ENCODE measurements around the gene LCN15.
"Not testable (repeated sequence)": the region's sequence is repeated elsewhere in the genome, so short reads cannot be mapped to it uniquely, and the experiment has no call there.

LCN15 gene

DNA sequence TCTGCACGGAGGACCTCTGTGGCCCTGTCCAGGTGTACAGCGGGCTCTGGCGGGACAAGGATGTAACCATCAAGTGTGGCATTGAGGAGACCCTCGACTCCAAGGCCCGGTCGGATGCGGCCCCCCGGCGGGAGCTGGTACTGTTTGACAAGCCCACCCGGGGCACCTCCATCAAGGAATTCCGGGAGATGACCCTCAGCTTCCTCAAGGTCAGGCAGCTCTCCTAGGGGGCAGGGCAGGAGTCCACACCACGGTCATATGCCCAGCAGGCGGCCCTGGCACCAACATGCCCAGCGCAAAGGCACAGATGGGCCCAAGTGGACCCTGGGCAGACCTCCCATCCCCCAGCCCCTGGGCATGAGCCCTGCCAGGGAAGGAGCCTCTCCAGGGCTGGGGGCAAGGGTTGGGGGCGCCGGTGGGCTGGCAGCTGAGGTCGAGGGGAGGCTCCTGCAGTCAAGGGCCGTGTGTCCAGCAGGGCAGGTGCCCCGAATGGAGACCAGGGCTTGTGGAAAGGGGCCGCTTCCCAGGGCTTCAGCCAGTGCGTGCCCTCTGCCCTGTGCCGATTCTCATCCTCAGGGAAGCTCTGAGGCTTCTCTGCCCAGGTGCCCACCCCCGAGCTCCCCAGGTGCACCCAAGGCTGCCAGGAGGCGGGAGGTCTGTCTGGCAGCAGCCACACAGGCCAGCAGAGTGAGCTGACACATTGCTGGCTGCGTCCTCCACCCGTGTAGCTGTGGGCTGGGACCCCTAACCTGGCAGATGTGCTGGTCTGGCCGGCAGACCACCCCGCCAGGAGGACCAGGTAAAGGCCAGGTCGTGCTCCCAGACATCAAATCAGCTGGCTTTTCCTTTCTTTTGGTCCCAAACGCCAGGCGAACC is 42.0 kb downstream of the LCN15 start:
- no peak for DNase-seq (ENCODE audit: low read depth in 2 of 2)

DNA sequence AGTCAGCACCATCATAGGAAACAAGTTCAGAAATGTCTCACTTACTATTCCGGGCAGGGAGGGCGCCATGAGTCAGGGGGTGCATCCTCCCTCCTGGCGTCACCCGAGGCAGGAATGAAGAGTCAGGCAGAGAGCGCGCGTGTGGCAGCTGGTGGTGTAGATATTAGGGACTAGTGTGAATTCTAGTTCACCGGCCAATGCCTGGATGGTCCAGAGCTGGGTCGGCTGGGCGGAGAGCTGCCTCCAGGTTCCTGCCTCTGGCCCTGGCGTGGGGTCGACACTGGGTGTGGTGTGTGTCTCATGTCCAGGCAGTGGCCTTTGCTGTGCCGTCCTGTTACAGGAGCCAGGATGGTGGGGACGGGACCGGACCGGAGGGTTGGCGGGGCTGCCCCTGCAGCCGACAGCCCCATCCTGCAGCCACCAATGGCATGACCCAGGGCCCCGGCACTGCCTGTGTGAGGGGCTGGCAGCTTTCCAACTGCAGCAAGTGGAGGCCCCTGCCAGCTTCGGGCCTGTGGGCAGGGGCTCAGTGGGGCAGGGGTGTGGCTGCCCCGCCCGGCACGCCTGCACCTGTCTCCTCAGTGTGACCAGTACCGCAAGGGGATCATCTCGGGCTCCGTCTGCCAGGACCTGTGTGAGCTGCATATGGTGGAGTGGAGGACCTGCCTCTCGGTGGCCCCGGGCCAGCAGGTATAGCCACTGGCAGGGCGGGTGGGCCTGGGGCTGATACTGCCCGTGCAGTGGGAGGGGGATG is 42.8 kb downstream of the LCN15 start:
- DNase-seq (ENCODE audit: low read depth in 2 of 2) = no peak

DNA sequence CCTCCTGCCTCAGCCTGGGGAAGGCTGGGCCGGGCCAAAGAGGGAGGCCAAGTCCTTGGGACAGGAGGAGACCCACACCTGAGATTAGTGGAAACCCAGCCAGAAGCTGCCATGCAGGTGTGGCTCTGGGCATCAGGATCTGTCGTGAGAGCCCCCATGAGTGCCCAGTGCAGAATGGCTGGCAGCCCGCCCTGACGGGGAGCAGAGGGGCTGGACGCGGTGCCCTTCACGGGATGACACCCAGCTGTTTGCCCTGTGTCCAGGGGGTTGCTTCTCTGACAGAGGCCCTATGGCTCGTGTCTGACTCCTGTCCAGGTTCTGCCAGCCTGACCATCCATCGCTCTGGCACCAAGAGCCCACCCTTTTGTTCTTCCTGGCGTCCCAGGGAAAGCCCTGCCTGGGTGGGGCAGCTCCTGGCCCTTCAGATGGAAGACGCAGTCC is 43.4 kb downstream of the LCN15 start:
- no peak for DNase-seq (ENCODE audit: low read depth in 2 of 2)

DNA sequence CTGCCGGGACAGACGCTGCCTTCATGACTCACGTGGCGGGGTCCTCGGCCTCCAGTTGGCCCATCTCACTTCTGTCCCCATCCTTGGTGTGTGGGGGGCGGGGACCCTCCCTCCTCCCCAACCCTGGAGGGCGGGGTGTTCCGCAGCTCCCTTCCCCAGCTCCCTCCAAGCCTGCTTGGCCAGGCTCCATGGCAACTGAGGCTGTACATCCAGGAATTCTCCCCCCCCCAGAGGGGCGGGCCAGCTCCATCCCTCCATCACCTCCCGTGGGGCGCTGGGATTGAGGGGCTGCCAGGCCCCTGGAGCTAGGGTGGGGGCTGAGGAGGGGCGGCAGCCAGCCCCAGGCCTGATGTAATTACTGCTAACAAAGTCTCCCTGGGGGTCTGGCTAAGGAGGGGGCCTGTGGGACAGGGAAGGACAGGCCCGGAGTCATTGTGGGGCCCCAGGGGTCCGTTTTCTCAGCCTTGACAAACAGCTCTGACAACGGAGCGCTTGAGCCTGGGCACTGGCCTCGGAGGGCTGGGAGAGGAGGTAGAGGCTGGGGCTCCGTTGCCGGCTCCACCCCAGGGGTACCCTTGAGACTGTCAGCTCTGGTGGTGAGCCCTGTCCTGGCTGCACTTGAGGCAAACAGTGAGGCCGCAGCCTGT is 43.9 kb downstream of the LCN15 start:
- no peak for DNase-seq (ENCODE audit: low read depth in 2 of 2)

DNA sequence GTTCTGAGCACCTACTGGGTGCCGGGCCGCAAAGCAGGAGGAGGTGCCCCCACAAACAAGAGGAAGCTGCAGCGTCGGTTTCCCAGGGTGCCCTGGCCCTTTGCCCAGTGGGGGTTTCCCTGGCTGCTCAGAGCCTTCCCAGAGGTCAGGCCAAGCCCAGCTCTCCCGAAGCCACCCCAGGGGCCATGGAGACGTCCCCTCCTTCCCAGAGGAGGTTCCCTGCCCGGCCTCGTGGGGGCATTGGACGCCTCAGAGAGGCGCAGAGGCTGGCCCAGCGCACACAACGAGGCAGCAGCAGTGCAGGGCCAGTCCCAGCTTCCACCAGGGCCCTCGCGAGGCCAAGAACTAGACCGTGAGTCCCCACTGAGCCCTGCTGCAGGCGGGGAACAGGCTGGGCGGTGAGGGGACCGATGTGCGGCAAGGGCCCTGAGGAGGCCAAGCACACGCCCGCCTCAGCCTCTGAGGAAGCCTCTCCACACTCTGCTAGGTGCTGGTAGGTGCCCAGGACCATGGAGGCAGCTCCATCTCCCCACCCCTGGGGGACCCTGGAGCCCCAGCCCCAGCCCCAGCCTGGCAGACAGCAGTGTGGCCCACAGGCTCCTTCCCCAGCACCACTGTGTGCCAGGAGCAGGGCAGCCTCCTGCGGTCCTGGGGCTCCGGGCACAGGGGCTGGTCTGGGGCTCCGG is 45.0 kb downstream of the LCN15 start:
- DNase-seq (ENCODE audit: low read depth in 2 of 2) = no peak

DNA sequence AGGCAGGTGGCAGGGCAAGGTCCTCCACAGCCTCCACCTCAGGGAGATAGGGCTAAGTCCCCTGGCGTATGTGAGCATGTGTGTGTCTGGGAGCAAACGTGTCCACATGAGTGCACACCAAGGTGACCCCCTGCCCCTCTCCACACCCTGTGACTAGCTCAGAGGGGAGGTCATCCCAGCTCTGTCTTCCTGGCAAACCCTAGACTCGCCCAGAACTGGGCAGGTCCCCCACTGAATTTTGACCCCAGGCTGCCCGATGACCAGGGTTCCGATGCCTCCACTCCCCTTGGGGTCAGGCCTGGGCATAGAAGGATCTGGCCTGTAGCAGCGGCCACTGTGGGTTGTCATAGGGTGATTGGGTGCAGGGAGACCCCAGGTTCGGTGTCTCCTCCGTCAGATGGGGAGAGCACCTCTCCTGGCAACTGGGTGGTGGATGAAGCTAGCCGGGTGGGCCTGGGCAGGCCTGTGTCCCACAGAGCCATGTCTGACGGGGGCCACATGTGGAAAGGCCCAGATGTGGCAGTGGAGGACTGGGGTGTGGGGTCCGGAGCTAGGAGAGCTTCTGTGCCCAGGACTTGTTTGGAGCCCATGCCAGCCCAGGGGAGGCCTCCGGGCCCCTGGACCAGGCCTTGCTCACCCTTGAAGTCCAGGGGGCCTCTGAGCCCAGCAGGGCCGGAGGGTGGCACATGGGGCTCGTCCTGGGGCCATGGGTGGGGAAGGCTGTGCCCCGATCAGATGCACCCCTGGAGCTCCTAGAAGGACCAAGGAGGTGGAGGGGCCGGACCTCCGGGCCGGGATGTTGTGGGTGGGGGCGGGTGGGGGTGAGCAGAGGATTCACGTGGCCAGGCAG is 45.7 kb downstream of the LCN15 start:
- no peak for DNase-seq (ENCODE audit: low read depth in 2 of 2)

DNA sequence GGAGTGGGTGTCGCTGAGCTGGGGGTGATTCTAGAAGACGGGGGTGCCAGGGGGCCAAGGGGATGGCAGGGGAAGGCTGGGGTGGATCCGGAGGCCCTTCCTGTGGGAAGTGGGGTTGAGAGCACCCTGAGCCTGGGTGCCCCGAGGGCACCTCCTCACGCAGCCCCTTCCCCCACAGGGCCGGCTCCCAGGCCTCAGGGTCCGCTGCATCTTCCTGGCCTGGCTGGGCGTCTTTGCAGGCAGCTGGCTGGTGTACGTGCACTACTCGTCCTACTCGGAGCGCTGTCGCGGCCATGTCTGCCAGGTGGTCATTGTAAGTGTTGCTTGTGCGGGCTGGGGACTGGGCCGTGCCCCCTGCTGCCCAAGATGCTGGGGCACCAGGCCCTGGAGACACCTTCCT is 46.9 kb downstream of the LCN15 start:
- DNase-seq (ENCODE audit: low read depth in 2 of 2) = no peak

DNA sequence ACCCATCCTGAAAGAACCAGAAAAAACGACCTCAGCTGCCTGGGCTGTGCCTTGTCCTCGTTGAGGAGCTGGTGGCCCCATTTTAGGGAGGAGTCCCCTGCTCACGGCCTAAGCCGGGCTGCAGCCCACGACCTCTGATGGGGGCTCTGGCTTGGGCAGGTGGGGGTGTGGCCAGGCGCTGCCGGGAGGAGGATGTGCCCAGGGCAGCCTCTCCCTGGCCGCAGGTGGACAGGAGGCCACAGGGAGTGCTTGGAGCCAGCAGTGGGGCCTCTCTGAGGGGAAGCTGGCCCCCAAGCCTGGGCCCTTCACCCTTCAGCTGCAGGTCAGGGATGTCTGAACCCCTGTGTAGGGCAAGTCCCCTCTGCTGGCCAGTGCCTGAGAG is 49.4 kb downstream of the LCN15 start:
- DNase-seq (ENCODE audit: low read depth in 2 of 2) = no peak

DNA sequence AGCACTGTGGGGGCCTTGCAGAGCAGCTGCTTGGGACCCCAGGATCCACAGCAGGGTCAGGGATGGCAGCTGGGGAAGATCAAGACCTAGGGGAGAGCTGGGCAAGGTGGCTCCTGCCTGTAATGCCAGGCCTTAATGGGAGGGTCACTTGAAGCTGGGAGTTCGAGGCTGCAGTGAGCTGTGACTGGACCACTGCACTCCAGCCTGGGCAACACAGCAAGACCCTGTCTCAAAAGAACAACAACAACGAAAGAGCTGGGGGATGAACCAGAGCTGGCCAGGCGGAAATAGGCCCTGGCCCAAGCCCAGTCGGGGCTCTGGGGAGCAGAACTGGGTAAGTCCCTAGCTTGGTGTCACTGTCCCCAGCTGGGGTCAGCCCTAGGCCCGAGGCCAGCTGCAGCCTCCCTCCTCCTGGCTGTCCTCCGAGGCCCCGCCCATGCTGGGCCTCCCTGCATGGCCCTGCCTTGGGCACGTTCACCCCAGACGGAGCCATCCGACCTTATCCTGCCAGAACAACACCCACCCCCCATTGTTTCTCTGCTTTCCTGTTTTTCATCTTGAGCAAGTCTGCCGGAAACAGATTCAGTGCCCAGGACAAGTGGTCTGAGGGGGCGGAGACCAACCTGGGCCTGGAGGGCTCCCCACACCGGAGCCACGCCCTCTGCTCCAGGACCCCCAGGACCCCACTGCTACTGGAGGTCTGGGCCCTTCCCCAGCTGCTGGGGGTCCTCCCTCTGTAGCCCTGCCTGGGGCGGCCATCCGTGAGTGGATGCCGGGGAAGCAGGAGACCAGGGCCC is 50.0 kb downstream of the LCN15 start:
- no peak for DNase-seq (ENCODE audit: low read depth in 2 of 2)

DNA sequence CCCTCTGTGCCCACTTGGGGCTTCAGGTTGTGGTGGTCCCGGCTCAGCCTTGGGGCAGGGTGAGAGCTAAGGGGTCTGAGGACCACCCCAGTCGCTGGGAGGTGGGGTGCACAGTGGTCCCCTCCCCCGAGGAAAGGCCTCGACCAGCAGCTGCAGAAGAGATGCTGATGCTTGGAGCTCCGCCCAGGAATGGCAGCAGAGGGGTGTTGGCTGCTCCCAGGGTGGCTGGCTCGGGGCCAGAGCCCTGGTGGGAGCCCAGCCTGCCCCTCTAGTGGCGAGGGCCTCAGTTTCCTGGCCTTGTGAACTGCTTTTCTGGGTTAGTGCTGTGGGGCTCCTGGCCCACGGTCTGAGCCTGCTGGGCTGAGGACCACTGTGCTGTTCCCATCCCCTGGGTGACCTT is 50.8 kb downstream of the LCN15 start:
- no peak for DNase-seq (ENCODE audit: low read depth in 2 of 2)

DNA sequence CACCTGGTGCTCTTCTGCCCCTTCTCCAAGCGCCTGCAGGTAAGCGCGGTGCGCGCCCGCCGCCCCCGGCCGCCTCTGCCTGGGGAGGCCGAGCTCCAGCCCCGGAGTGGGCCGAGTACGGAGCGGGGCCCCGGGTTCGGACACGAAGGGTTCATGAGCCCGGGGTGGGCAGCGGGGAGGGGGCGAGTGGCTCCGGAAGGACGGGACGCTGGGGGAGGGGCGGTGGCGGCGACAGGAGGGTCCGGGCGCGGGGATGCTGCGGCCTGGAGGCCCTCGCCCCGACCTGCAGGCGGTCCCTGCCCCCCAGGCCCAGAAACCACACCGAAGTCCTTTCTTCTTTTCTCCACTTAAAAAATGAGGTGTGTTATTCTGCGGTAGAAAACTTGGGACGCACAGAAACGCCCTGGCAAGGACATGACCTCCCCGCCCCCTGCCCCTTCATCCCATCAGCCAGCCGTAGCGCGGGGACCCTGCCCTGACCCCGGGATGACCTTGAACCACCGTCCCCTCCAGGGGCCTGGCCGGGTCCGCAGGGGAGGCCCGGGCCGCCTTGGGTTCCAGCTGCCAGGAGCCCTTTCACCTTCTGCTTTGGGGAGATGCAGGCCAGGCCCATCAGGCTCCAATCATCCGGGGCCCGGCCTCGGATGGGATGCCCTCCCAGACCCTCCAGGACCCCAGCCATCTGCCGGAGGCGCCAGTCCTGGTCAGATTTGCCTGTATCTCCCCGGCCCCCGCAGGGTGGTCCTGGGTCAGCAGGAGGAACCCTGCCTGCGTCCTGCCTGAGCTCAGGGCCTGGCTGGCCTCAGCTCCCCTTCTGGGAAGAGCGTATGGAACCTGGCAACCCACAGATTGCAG is 51.4 kb downstream of the LCN15 start:
- no peak for DNase-seq (ENCODE audit: low read depth in 2 of 2)

DNA sequence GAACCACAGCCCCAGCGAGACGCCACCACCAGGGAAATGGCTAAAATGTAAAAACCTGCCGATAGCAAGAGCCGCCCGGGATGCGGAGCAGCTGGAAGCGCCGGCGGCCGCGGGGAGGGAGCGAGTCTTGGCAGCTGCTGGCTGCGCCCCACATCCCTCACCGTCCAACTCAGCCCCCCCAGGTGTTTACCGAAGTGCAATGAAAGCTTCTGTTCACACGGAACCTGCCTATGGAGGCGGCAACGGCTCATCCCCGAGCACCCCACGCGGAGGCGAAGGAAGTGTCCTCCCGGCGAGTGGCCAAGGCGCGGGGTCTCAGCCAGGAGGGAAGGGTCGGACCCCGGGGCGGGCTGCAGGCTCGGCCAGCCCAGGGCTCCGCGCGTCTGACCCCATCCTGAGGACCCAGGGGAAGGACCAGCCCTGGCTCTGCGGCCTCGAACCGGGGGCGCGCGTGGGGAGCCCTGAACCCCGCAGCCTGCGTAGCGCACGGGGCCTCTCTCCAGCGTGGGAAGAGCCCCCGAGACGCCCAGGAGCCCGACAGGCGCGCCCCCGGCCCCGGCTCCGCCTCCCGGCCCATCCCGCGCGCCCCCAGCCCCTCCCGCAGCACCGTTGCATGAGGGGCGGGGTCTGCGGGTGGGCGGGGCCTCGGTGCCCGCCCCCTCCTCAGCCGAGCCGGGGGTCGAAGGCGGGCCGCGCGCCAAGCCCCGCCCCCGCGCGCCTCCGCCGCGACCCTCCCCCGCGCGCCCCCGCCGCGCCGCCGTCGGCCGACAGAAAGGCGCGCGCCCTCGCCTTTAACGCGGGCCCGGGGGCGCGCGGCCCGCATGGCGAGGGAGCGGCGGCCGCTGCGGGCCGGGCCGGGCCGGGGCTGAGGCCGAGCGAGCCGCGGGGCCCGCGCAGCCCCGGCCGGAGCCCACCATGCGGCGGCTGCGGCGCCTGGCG is 52.3 kb downstream of the LCN15 start, which contains the start of gene DIPK1B:
TSS of gene DIPK1B (plus strand) at position 822 of the 939 bp plus-strand sequence. CDS start at position 916, 94 bp downstream.
- no peak for DNase-seq (ENCODE audit: low read depth in 2 of 2)

DNA sequence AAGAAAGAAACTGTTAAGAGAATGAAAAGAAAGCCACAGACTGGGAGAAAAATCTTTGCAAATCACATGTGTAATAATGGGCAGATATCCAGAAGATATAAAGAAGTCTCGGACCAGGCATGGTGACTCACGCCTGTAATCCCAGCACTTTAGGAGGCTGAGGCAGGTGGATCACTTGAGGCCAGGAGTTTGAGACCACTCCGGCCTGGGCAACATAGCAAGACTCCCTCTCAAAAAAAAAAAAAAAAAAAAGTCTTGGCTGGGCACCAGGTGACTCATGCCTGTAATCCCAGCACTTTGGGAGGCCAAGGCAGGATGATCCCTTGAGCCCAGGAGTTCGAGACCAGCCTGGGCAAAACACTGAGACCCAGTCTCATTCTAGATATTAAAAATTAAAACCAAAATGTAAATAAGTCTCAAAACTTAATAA is 53.1 kb downstream of the LCN15 start:
- DNase-seq (ENCODE audit: low read depth in 2 of 2) = not testable (repeated sequence)

DNA sequence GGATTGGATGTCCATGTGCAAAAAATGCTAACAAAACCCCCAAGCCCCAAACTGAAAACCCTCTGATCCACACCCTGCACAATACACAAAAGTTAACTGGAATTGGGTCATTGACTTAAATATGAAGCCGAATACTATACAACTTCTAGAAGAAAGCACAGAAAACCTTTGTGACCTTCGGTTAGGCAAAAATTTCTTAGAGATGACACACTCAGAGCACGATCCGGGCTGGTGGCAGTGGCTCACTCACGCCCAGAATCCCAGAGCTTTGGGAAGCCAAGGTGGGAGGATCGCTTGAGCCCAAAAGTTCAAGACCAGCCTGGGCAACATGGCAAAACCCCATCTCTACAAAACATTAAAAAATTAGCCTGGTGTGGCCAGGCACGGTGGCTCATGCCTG is 53.8 kb downstream of the LCN15 start:
- DNase-seq (ENCODE audit: low read depth in 2 of 2) = no peak

Measured in stimulated activated CD8-positive, alpha-beta memory T cell treated with anti-CD3 and anti-CD28 coated beads, Interleukin-15, amount 100 ng/mL, for 48 hours (primary cell).